ENCODE results near the gene FBXO11. TPM values are rescaled to one million over a fixed set of nuclear protein-coding genes. Genes with fewer than 3 reads are reported as not detected.

FBXO11 gene
- total RNA-seq, 6 experiments from 2014 or later: 15.2 to 28.7 (median 24.0) TPM

GRCh38 chr2:47893771-47894170 is 12.5 kb downstream of the FBXO11 start:
- ATAC-seq: no peak
- Histone ChIP-seq H3K36me3 (no peaks in the 10 kb centered on the region), H3K9me3 (no peaks in the 10 kb centered on the region), H3K27me3 (no peaks in the 10 kb centered on the region), H3K4me1 (peaks cover 0 to 13% (median 3%) of the 10 kb centered on the region in 4 donors), H3K4me3 (no peak overlapping the region), H3K27ac (no peak overlapping the region)
- intact Hi-C loops (cut with DNase I): no loop called here
- WGBS (ENCODE audit: insufficient coverage, low coverage, low lambda C conversion rate, missing lambda C conversion rate): 80% methylated on average over 1 of the region's 1 CpG
- no peak for TF ChIP-seq CTCF (IDR thresholded peaks at IDR 0.05)
- no peak for DNase-seq

- Histone ChIP-seq H3K36me3 (no peaks in the 10 kb centered on the region), H3K27ac (no peak overlapping the region), H3K9me3 (no peaks in the 10 kb centered on the region), H3K4me1 (peaks cover 0 to 12% (median under 1%) of the 10 kb centered on the region in 4 donors), H3K4me3 (no peak overlapping the region), H3K27me3 (no peaks in the 10 kb centered on the region)
- DNase-seq (no peak), ATAC-seq (no peak)
- TF ChIP-seq CTCF (IDR thresholded peaks at IDR 0.05) (no peak), POLR2A (IDR thresholded peaks at IDR 0.05) (no peak)
- intact Hi-C loops (cut with DNase I): no loop called here
- WGBS (ENCODE audit: insufficient coverage, low coverage, low lambda C conversion rate, missing lambda C conversion rate): 88% methylated on average over 2 of the region's 2 CpGs
These were observed 14.0 kb downstream of the FBXO11 start for GRCh38 chr2:47892338-47892730.

DNA sequence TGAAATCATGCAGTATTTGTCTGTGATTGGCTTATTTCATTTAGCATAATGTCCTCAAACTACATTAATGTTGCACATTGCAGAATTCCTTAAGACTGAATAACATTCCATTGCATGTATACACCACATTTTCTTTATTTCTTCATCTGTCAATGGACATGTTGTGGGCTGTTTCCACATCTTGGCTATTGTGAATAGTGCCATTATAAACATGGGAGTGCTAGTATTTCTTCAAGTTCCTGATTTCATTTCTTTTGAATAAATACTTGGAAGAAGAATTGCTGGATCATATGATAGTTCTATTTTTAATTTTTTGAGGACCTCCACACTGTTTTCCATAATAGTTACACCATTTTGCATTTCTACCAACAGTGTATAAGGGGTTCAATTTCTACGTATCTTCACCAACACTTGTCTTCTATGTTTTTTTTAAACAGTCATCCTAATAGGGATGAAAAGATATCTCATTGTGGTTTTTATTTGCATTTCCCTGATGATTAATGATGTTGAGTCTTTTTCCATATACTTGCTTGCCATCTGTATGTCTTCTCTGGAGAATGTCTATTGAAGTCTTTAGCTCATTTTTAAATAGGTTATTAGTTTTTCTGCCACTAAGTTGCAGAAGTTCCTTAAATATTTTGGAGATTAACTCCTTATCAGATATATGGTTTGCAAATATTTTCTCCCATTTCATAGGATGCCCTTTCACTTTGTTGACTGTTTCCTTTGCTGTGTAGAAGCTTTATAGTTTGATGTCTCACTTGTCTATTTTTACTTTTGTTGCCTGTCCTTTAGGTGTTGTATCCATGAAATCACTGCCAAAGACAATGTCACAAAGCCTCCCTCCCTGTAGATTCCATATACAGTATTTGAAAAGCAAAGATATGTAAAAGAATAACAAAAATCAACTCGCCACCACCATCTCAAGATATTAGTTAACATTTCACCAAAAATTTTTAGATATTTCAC is 14.6 kb downstream of the FBXO11 start:
- H3K4me1 ChIP-seq: peaks cover 0 to 6% (median 0%) of the 10 kb centered on the region in 4 donors
- intact Hi-C loops (cut with DNase I): no loop called here
- H3K27me3 ChIP-seq: no peaks in the 10 kb centered on the region
- 96% methylated on average over 2 of the region's 2 CpGs for WGBS (ENCODE audit: insufficient coverage, low coverage, low lambda C conversion rate, missing lambda C conversion rate)
- H3K27ac ChIP-seq: no peak overlapping the region
- no peaks in the 10 kb centered on the region for H3K36me3 ChIP-seq
- DNase-seq (no peak), ATAC-seq (no peak)
- no peak for TF ChIP-seq CTCF (IDR thresholded peaks at IDR 0.05)
- TF ChIP-seq POLR2A (IDR thresholded peaks at IDR 0.05): no peak
- no peak overlapping the region for H3K4me3 ChIP-seq
- no peaks in the 10 kb centered on the region for H3K9me3 ChIP-seq

DNA sequence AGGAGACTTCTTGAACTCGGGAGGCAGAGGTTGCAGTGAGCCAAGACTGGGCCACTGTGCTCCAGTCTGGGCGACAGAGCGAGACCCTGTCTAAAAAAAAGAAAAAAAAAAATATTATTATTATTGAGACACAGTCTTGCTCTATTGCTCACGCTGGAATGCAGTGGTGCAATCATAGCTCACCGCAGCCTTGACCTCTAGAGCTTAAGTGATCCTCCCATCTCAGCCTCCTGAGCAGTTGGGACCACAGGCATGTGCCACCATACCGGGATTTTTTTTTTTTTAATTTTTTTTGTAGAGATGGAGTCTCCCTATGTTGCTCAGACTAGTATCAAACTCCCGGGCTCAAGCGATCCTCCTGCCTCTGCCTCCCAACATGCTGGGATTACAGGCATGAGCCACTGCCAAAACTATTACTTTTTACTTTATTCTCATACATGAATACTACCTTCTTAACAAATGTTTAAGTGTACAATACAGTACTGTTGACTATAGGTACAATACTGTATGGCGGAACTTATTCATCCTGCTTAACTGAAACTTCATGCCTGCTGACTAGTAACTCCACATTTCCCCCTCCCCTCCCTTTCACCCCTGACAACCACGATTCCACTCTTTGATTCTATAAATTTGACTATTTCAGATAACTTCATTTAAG is 15.5 kb downstream of the FBXO11 start:
- H3K4me3 ChIP-seq: no peak overlapping the region
- no peak overlapping the region for H3K27ac ChIP-seq
- H3K9me3 ChIP-seq: no peaks in the 10 kb centered on the region
- no peaks in the 10 kb centered on the region for H3K36me3 ChIP-seq
- WGBS (ENCODE audit: insufficient coverage, low coverage, low lambda C conversion rate, missing lambda C conversion rate): 95% methylated on average over 10 of the region's 10 CpGs
- ATAC-seq (no peak), DNase-seq (no peak)
- TF ChIP-seq CTCF (IDR thresholded peaks at IDR 0.05) (no peak), POLR2A (IDR thresholded peaks at IDR 0.05) (no peak)
- no peaks in the 10 kb centered on the region for H3K4me1 ChIP-seq
- no peaks in the 10 kb centered on the region for H3K27me3 ChIP-seq
- intact Hi-C loops (cut with DNase I): no loop called here
